SK-N-SH (cell line): ENCODE measurements around the gene AACS. TPM values are rescaled to one million over a fixed set of nuclear protein-coding genes. Genes with fewer than 3 reads are reported as not detected.

Experiments
- CTCF ChIA-PET: fragments of 300-600, 350-600 bp; formaldehyde crosslinking; extraction: SDS; loops from one replicate; lab custom pipeline; 2021; lab: Yijun Ruan, JAX
- POLR2A ChIA-PET: fragments of 350-600 bp; sonication (Branson Sonifier 250); formaldehyde crosslinking; extraction: SDS; loops from one replicate; lab custom pipeline; 2020; ENCODE audit warnings: antibody characterized with exemption, inconsistent platforms; lab: Yijun Ruan, JAX
- DNase-seq: peaks from one replicate; pipeline ENCODE4 v3.0.0; 2012
- H2AFZ ChIP-seq: fragments of 200-600 bp; sonication (generic); 2 replicates; pipeline ENCODE4 v1.8.1; 2016; ENCODE audit warnings: antibody characterized with exemption, mild to moderate bottlenecking, low read depth
- H3F3A ChIP-seq: fragments of 200-600 bp; sonication (generic); replicated peaks from 2 replicates; pipeline ENCODE3; 2016; ENCODE audit warnings: antibody characterized with exemption, mild to moderate bottlenecking; ENCODE audit not compliant: insufficient read depth
- H3K27ac ChIP-seq, 2 experiments: fragments of 200-500 bp in 1 of 2; fragments of 200-600 bp in 1 of 2; sonication (Bioruptor generic) in 1 of 2; sonication (generic), shearing (Covaris generic) in 1 of 2; 2 replicates each; pipeline versions ENCODE4 v1.5.1 to v1.6.1; 2014 to 2016; ENCODE audit warnings: low read depth in 2 of 2, inconsistent platforms in 1 of 2, low read length in 1 of 2, mild to moderate bottlenecking in 1 of 2, mixed read lengths in 1 of 2
- H3K27me3 ChIP-seq: fragments of 200-600 bp; sonication (generic), shearing (Covaris generic); 2 replicates; pipeline ENCODE4 v1.6.1; 2016; ENCODE audit warnings: mixed run types; ENCODE audit not compliant: insufficient read depth
- H3K36me3 ChIP-seq, 2 experiments: fragments of 200-500 bp in 1 of 2; fragments of 200-600 bp in 1 of 2; sonication (Bioruptor generic) in 1 of 2; sonication (generic) in 1 of 2; replicated peaks in 1 of 2; 2 replicates each; pipeline versions ENCODE3 to v1.5.1; 2014 to 2016; ENCODE audit warnings: low read length in 1 of 2, mild to moderate bottlenecking in 1 of 2; ENCODE audit not compliant: insufficient read depth in 2 of 2, control insufficient read depth in 1 of 2
- H3K4me1 ChIP-seq, 2 experiments: fragments of 200-500 bp in 1 of 2; fragments of 200-600 bp in 1 of 2; sonication (Bioruptor generic) in 1 of 2; sonication (generic), shearing (Covaris generic) in 1 of 2; 2 replicates each; pipeline versions ENCODE4 v1.5.1 to v1.6.1; 2014 to 2016; ENCODE audit warnings: low read depth in 1 of 2, low read length in 1 of 2, mixed run types in 1 of 2; ENCODE audit not compliant: insufficient read depth in 2 of 2, control insufficient read depth in 1 of 2
- H3K4me2 ChIP-seq: fragments of 200-600 bp; sonication (generic), shearing (Covaris generic); 2 replicates; pipeline ENCODE4 v1.6.1; 2017; ENCODE audit warnings: mixed run types
- H3K4me3 ChIP-seq, 2 experiments: fragments of 200-500 bp in 1 of 2; fragments of 200-600 bp in 1 of 2; sonication (Bioruptor generic) in 1 of 2; sonication (generic), shearing (Covaris generic) in 1 of 2; 2 replicates each; pipeline versions ENCODE4 v1.5.1 to v1.8.1; 2014 to 2016; ENCODE audit warnings: low read depth in 2 of 2, inconsistent platforms in 1 of 2, low read length in 1 of 2, mild to moderate bottlenecking in 1 of 2, mixed read lengths in 1 of 2, moderate library complexity in 1 of 2
- H3K79me2 ChIP-seq: fragments of 200-600 bp; sonication (generic); 2 replicates; pipeline ENCODE4 v1.8.1; 2017; ENCODE audit warnings: mild to moderate bottlenecking; ENCODE audit not compliant: insufficient read depth
- H3K9ac ChIP-seq: fragments of 200-600 bp; sonication (generic); 2 replicates; pipeline ENCODE4 v1.6.1; 2017; ENCODE audit warnings: mixed run types
- H3K9me2 ChIP-seq: fragments of 200-600 bp; sonication (generic); 2 replicates; pipeline ENCODE4 v1.6.1; 2017; ENCODE audit warnings: mixed run types
- H3K9me3 ChIP-seq: fragments of 200-600 bp; sonication (generic); 2 replicates; pipeline ENCODE4 v1.6.1; 2017; ENCODE audit warnings: mixed run types, mild to moderate bottlenecking, moderate library complexity
- H4K20me1 ChIP-seq: fragments of 200-600 bp; sonication (generic); 2 replicates; pipeline ENCODE4 v1.6.1; 2017; ENCODE audit warnings: mild to moderate bottlenecking, mixed run types; ENCODE audit not compliant: insufficient read depth
- CTCF ChIP-seq: fragments of 200-600 bp; sonication (generic); IDR thresholded peaks from 2 replicates; pipeline ENCODE4 v1.6.1; 2017; ENCODE audit warnings: antibody characterized with exemption, mild to moderate bottlenecking, moderate library complexity
- ELF1 ChIP-seq: IDR thresholded peaks from 2 replicates; pipeline ENCODE4 v1.4.0; 2012
- EP300 ChIP-seq, 2 experiments: IDR thresholded peaks; 2 replicates each; pipeline versions ENCODE4 v1.4.0 to v1.6.1; 2012; ENCODE audit warnings: borderline replicate concordance in 1 of 2, low read depth in 1 of 2, low read length in 1 of 2
- FOXJ3 ChIP-seq: sonication (generic); formaldehyde crosslinking; IDR thresholded peaks from 2 replicates; pipeline ENCODE4 v1.5.1; 2020; ENCODE audit warnings: mild to moderate bottlenecking, missing genetic modification reagents
- FOXM1 ChIP-seq: IDR thresholded peaks from 2 replicates; pipeline ENCODE4 v1.4.0; 2012; ENCODE audit warnings: low read depth, mild to moderate bottlenecking
- MEF2A ChIP-seq: IDR thresholded peaks from 2 replicates; pipeline ENCODE4 v1.4.0; 2012; ENCODE audit warnings: low read depth, borderline replicate concordance
- MXI1 ChIP-seq: IDR thresholded peaks from 2 replicates; pipeline ENCODE4 v1.6.1; 2012; ENCODE audit warnings: mild to moderate bottlenecking, low read depth, low read length, improper control_type of control experiment
- NFIC ChIP-seq: IDR thresholded peaks from 2 replicates; pipeline ENCODE4 v1.4.0; 2012; ENCODE audit warnings: borderline replicate concordance
- NRF1 ChIP-seq: IDR thresholded peaks from 2 replicates; pipeline ENCODE4 v1.6.1; 2012; ENCODE audit warnings: low read depth, mild to moderate bottlenecking, low read length
- POLR2AphosphoS5 ChIP-seq: IDR thresholded peaks from 2 replicates; pipeline ENCODE4 v1.6.1; 2012; ENCODE audit warnings: low read depth, low read length
- RAD21 ChIP-seq: IDR thresholded peaks from 2 replicates; pipeline ENCODE4 v1.6.1; 2012; ENCODE audit warnings: mild to moderate bottlenecking, low read length
- RFX5 ChIP-seq: IDR thresholded peaks from 2 replicates; pipeline ENCODE4 v1.6.1; 2012; ENCODE audit warnings: mild to moderate bottlenecking, improper control_type of control experiment, low read length
- RXRA ChIP-seq: IDR thresholded peaks from 2 replicates; pipeline ENCODE4 v1.4.0; 2012; ENCODE audit warnings: low read depth, mild to moderate bottlenecking, borderline replicate concordance
- SIN3A ChIP-seq: IDR thresholded peaks from 2 replicates; pipeline ENCODE4 v1.6.1; 2012; ENCODE audit warnings: low read depth, mild to moderate bottlenecking, low read length, moderate library complexity, borderline replicate concordance
- SMC3 ChIP-seq: IDR thresholded peaks from 2 replicates; pipeline ENCODE4 v1.6.1; 2012; ENCODE audit warnings: low read depth, low read length, improper control_type of control experiment
- TAF1 ChIP-seq: IDR thresholded peaks from 2 replicates; pipeline ENCODE4 v1.6.1; 2012; ENCODE audit warnings: low read depth, mild to moderate bottlenecking, low read length, moderate library complexity, borderline replicate concordance
- TCF12 ChIP-seq: IDR thresholded peaks from 2 replicates; pipeline ENCODE4 v1.4.0; 2012
- WGBS: methylation state at CpG from one replicate; pipeline ENCODE4 v1.1.6; 2017; ENCODE audit warnings: low lambda C conversion rate; 5-methylcytosine and 5-hydroxymethylcytosine counted together
- polyA plus RNA-seq, 3 experiments: library from polyadenylated mRNA; depleted of rRNA; stranded (reverse); fragments of >200 nt; gene quantifications; 2 replicates each; pipeline ENCODE4 v1.2.3, GENCODE V29; 2012
- TF ChIP-seq, protein P1 (sequence below): IDR thresholded peaks from 2 replicates; pipeline ENCODE4 v1.4.0; 2012; ENCODE audit warnings: low read depth
- TF ChIP-seq, protein P2 (sequence below): IDR thresholded peaks from 2 replicates; pipeline ENCODE4 v1.4.0; 2012; ENCODE audit warnings: low read depth, borderline replicate concordance
- TF ChIP-seq, protein P3 (sequence below): IDR thresholded peaks from 2 replicates; pipeline ENCODE4 v1.4.0; 2012; ENCODE audit warnings: low read depth, borderline replicate concordance

The AACS gene
- polyA plus RNA-seq, 1 of the 3 experiments (the other 2 are of a cell fraction), result 17.3 TPM

DNA sequence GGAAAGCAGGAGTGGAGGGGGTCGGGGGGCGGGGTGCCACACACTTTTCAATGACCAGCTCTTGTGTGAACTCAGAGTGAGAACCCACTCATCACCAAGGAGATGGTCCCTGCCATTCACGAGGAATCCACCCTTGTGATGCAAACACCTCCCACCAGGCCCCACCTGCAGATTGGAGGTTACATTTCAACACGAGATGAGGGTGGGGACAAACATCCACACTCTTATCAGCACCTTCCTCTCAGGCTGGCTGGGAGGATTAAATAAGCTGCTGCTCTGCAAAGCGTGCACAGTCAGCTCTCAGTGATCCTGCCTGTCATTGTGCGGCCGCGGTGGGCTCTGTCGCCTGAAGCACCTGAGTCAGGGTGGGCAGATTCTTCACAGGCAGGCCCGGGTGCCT is 39.7 kb downstream of the AACS start:
- Histone ChIP-seq H3F3A (no peaks in the 10 kb centered on the region), H3K79me2 (no peaks in the 10 kb centered on the region), H3K9me3 (no peaks in the 10 kb centered on the region), H3K4me2 (no peak overlapping the region), H3K4me3 (no peak overlapping the region), H2AFZ (no peak overlapping the region), H4K20me1 (no peaks in the 10 kb centered on the region), H3K9ac (no peak overlapping the region), H3K27me3 (no peaks in the 10 kb centered on the region), H3K36me3 (peaks cover 8 to 36% of the 10 kb centered on the region in 2 experiments), H3K27ac (no peak overlapping the region), H3K9me2 (no peaks in the 10 kb centered on the region), H3K4me1 (peaks cover 0 to 5% of the 10 kb centered on the region in 2 experiments; a peak in 1 of 4 replicates)
- TF ChIP-seq NRF1 (no peak), FOXM1 (no peak), RXRA (no peak), SIN3A (no peak), CTCF (no peak), TCF12 (no peak), MEF2A (no peak), MXI1 (no peak), EP300 (IDR thresholded peaks at IDR 0.05; ENCODE audit: borderline replicate concordance in 1 of 2, low read depth in 1 of 2, low read length in 1 of 2) (no peak), RAD21 (no peak), NFIC (no peak)
- TF ChIP-seq, protein P1, sequence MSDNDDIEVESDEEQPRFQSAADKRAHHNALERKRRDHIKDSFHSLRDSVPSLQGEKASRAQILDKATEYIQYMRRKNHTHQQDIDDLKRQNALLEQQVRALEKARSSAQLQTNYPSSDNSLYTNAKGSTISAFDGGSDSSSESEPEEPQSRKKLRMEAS, result no peak
- TF ChIP-seq, protein P2, sequence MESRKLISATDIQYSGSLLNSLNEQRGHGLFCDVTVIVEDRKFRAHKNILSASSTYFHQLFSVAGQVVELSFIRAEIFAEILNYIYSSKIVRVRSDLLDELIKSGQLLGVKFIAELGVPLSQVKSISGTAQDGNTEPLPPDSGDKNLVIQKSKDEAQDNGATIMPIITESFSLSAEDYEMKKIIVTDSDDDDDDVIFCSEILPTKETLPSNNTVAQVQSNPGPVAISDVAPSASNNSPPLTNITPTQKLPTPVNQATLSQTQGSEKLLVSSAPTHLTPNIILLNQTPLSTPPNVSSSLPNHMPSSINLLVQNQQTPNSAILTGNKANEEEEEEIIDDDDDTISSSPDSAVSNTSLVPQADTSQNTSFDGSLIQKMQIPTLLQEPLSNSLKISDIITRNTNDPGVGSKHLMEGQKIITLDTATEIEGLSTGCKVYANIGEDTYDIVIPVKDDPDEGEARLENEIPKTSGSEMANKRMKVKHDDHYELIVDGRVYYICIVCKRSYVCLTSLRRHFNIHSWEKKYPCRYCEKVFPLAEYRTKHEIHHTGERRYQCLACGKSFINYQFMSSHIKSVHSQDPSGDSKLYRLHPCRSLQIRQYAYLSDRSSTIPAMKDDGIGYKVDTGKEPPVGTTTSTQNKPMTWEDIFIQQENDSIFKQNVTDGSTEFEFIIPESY, result no peak
- DNase-seq, result no peak
- WGBS, result 93% methylated on average over 4 of the region's 10 CpGs
- CTCF ChIA-PET, result no interaction called here
- POLR2A ChIA-PET, result no interaction called here

- Histone ChIP-seq H3K9me2 (no peaks in the 10 kb centered on the region), H3K79me2 (no peaks in the 10 kb centered on the region), H3F3A (no peaks in the 10 kb centered on the region), H3K4me2 (no peak overlapping the region), H3K9me3 (no peaks in the 10 kb centered on the region), H2AFZ (no peak overlapping the region), H3K27me3 (no peaks in the 10 kb centered on the region), H4K20me1 (no peaks in the 10 kb centered on the region), H3K36me3 (peaks cover 8 to 40% of the 10 kb centered on the region in 2 experiments), H3K4me1 (peaks cover 0 to 4% of the 10 kb centered on the region in 2 experiments; a peak in 1 of 4 replicates), H3K4me3 (no peak overlapping the region), H3K27ac (no peak overlapping the region), H3K9ac (no peak overlapping the region)
- no peak for DNase-seq
- CTCF ChIA-PET, result no interaction called here
- TF ChIP-seq NRF1 (no peak), NFIC (no peak), RFX5 (no peak), CTCF (no peak), TAF1 (no peak), ELF1 (no peak), FOXJ3 (CRISPR knock-in tag) (no peak), FOXM1 (no peak), POLR2AphosphoS5 (no peak), TCF12 (no peak), SMC3 (no peak)
- TF ChIP-seq, protein P3, sequence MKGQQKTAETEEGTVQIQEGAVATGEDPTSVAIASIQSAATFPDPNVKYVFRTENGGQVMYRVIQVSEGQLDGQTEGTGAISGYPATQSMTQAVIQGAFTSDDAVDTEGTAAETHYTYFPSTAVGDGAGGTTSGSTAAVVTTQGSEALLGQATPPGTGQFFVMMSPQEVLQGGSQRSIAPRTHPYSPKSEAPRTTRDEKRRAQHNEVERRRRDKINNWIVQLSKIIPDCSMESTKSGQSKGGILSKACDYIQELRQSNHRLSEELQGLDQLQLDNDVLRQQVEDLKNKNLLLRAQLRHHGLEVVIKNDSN, result no peak
- 82% methylated on average over 6 of the region's 6 CpGs for WGBS
- POLR2A ChIA-PET, result no interaction called here
Observed at GRCh38 chr12:125105600-125105999, 40.4 kb downstream of the AACS start.
